ENCODE results near the gene RGS7.

DNA sequence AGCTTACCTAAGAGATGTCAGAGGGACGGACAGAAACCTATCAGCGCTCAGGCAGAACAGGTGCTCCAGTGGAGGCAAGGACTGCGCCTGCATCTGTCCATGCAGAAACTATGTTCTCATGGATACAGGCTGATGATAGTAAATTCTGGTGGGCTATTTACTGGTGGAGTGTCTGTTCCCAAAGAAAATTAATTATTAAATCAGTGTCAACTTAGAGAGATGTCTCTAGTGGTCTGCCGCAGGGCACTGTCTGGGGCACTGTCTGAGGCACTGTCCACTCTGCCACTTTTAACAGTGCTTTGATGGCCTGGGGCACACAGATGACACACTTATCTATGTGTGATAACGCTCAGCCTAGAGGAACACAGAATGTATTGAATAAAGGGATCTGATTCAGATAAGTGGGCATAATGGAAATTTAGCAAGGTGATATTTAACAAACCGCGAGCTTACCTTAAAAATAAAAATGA lies 148.1 kb downstream of the RGS7 start:
- TF ChIP-seq JUNB (IDR thresholded peaks at IDR 0.05) (no peak), KDM5A (IDR thresholded peaks at IDR 0.05) (no peak), CHD4 (IDR thresholded peaks at IDR 0.05; ENCODE audit: borderline replicate concordance) (no peak), SMC3 (IDR thresholded peaks at IDR 0.05) (no peak), POLR2A (IDR thresholded peaks at IDR 0.05; ENCODE audit: low read length) (no peak), MAFK (IDR thresholded peaks at IDR 0.05; ENCODE audit: partially characterized antibody) (no peak), ESRRA (IDR thresholded peaks at IDR 0.05; ENCODE audit: borderline replicate concordance, low read length) (no peak), NFE2L2 (conservative IDR thresholded peaks at IDR 0.05; ENCODE audit: low read length) (no peak)
- TF ChIP-seq, protein P1, sequence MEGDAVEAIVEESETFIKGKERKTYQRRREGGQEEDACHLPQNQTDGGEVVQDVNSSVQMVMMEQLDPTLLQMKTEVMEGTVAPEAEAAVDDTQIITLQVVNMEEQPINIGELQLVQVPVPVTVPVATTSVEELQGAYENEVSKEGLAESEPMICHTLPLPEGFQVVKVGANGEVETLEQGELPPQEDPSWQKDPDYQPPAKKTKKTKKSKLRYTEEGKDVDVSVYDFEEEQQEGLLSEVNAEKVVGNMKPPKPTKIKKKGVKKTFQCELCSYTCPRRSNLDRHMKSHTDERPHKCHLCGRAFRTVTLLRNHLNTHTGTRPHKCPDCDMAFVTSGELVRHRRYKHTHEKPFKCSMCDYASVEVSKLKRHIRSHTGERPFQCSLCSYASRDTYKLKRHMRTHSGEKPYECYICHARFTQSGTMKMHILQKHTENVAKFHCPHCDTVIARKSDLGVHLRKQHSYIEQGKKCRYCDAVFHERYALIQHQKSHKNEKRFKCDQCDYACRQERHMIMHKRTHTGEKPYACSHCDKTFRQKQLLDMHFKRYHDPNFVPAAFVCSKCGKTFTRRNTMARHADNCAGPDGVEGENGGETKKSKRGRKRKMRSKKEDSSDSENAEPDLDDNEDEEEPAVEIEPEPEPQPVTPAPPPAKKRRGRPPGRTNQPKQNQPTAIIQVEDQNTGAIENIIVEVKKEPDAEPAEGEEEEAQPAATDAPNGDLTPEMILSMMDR (IDR thresholded peaks at IDR 0.05) = no peak
- TF ChIP-seq, protein P2, sequence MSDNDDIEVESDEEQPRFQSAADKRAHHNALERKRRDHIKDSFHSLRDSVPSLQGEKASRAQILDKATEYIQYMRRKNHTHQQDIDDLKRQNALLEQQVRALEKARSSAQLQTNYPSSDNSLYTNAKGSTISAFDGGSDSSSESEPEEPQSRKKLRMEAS (IDR thresholded peaks at IDR 0.05) = no peak
